ENCODE data around the gene NCOA7.
"Not testable (repeated sequence)": the region's sequence is repeated elsewhere in the genome, so short reads cannot be mapped to it uniquely, and the experiment has no call there.

The NCOA7 gene

DNA sequence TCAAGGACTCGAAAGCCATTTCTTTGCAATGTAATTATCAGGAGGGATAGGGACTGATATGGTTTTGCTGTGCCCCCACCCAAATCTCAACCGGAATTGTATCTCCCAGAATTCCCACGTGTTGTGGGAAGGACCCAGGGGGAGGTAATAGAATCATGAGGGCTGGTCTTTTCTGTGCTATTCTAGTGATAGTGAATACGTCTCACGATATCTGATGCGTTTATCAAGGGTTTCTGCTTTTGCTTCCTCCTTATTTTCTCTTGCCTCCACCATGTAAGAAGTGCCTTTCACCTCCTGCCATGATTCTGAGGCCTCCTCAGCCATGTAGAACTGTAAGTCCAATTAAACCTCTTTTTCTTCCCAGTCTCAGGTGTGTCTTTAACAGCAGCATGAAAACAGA is 160.0 kb downstream of the NCOA7 start:
- H3K36me3 ChIP-seq (ENCODE audit: insufficient read depth, low read depth, low read length); H3K27ac ChIP-seq (ENCODE audit: low read length); H3K27me3 ChIP-seq (ENCODE audit: insufficient read depth, low read length); H3K4me1 ChIP-seq (ENCODE audit: insufficient read depth, low read length); H3K9me3 ChIP-seq (ENCODE audit: insufficient read depth, low read depth, low read length); H3K9ac ChIP-seq (ENCODE audit: low read depth, low read length); H3K4me3 ChIP-seq (ENCODE audit: low read length): not testable (repeated sequence)

DNA sequence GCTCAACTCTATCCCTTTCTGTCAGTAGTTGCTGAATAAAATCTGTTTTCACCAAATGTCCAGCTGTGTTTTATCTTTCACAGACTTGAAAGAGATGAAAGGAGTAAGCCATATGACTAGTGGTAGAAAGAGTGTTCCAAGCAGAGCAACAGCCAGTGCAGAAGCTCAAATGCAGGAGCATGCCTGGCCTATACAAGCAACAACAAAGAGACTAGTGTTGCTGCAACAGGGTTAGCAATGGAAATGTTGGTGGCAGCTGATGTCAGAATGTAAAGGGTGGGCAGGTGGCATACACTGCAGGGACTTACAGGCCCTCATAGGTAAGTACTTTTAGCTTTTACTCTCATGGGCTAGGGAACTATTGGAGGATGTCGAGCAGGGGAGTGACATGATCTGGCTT is 160.6 kb downstream of the NCOA7 start:
- H3K36me3 ChIP-seq (ENCODE audit: insufficient read depth, low read depth, low read length) = no peaks in the 10 kb centered on the region
- no peak overlapping the region for H3K9ac ChIP-seq (ENCODE audit: low read depth, low read length)
- H3K27me3 ChIP-seq (ENCODE audit: insufficient read depth, low read length) = no peaks in the 10 kb centered on the region
- no peaks in the 10 kb centered on the region; the same call in 1 of the 2 replicates for H3K9me3 ChIP-seq (ENCODE audit: insufficient read depth, low read depth, low read length)
- no peak overlapping the region for H3K27ac ChIP-seq (ENCODE audit: low read length)
- no peak overlapping the region for H3K4me3 ChIP-seq (ENCODE audit: low read length)
- H3K4me1 ChIP-seq (ENCODE audit: insufficient read depth, low read length) = no peaks in the 10 kb centered on the region; the same call in 1 of the 2 replicates

DNA sequence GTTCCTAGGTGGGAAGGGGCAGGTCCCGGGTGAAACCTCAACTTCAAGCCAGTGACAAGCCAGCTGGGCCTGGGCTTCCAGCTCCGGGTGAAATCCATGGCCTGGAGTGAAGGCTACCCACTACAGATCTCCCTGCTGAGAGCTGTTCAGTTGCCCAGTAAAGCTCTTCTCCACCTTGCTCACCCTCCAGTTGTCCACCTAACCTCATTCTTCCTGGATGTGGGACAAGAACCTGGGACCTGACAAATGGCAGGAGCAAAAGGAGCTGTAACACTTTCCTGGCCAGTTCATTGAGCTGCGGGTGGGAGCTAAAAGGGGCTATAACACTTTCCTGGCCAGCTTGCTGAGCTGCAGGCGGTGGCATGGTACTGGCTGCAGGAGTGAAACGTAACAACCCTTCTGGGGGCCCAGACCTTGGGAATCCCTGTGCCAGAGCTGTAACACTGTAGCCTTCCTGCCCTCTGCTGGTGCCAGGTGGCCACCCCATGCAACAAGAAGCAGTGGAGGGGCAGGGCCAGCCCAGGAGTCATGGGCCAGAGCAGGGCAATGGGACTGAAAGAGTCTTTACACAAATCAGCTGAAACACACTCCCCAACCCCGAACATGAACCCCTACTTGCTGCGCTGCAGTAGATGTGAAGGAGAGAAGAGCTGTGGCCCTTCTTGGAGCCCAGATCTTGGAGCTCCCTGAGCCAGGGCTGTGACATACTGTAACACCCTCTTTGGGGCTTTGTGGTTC is 162.2 kb downstream of the NCOA7 start:
- no peak overlapping the region for H3K4me3 ChIP-seq (ENCODE audit: low read length)
- H3K9me3 ChIP-seq (ENCODE audit: insufficient read depth, low read depth, low read length) = no peaks in the 10 kb centered on the region; the same call in 1 of the 2 replicates
- H3K27ac ChIP-seq (ENCODE audit: low read length) = no peak overlapping the region
- no peaks in the 10 kb centered on the region for H3K27me3 ChIP-seq (ENCODE audit: insufficient read depth, low read length)
- H3K36me3 ChIP-seq (ENCODE audit: insufficient read depth, low read depth, low read length) = no peaks in the 10 kb centered on the region
- H3K9ac ChIP-seq (ENCODE audit: low read depth, low read length) = no peak overlapping the region
- H3K4me1 ChIP-seq (ENCODE audit: insufficient read depth, low read length) = peaks cover 4% of the 10 kb centered on the region; the same call in 1 of the 2 replicates

DNA sequence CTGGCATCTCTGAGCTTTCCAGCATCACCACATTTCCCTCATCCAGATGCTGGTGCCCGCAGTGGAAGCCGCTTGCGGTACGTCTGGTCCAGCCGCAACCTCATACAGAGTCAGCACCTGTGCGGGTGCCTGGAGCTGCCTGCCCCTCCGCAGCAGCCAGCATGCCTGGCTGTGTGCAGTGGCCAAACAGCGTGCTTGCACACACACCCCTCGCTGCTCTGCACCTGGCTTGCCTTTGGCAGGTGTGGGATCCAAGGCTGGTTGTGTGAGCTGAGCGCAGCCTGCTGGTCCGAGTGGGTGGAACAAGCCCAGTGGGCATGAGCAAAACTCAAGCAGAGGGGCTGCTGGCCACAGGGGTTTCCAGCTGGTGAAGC is 162.7 kb downstream of the NCOA7 start:
- no peaks in the 10 kb centered on the region for H3K36me3 ChIP-seq (ENCODE audit: insufficient read depth, low read depth, low read length)
- H3K4me1 ChIP-seq (ENCODE audit: insufficient read depth, low read length) = peaks cover 4% of the 10 kb centered on the region; the same call in 1 of the 2 replicates
- no peaks in the 10 kb centered on the region; the same call in 1 of the 2 replicates for H3K9me3 ChIP-seq (ENCODE audit: insufficient read depth, low read depth, low read length)
- no peak overlapping the region for H3K27ac ChIP-seq (ENCODE audit: low read length)
- no peaks in the 10 kb centered on the region for H3K27me3 ChIP-seq (ENCODE audit: insufficient read depth, low read length)
- no peak overlapping the region for H3K9ac ChIP-seq (ENCODE audit: low read depth, low read length)
- no peak overlapping the region for H3K4me3 ChIP-seq (ENCODE audit: low read length)

DNA sequence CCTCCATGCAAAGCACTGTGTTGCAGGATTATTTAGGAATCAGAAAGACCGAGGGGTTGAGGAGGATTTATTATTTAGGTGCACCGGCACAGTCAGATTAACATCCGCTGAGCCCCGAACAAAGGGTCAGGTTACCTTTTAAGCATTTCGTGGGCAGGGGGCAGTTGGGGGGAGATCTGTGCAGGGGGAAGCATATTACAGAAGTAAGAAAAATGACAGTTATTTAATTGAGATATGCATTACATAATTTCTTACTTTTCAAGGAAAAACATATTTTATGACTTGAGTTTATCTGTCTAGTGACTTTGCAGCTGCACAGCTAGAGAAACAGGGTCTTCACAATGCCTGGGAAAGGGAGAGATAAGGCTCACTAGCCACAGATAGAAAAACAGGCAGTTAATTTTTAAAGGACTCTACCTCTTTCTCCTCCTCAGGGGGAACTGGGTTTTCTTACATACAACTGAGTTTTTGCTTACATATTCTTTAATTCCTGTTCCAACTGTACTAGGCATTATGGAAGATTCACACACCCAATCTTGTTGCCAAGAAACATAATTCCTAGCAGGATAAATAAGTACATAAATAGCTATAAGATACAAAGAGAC is 164.1 kb downstream of the NCOA7 start:
- Histone ChIP-seq H3K36me3 (ENCODE audit: insufficient read depth, low read depth, low read length) (no peaks in the 10 kb centered on the region), H3K4me3 (ENCODE audit: low read length) (no peak overlapping the region), H3K9ac (ENCODE audit: low read depth, low read length) (no peak overlapping the region), H3K27ac (ENCODE audit: low read length) (no peak overlapping the region), H3K27me3 (ENCODE audit: insufficient read depth, low read length) (no peaks in the 10 kb centered on the region), H3K4me1 (ENCODE audit: insufficient read depth, low read length) (peaks cover 4% of the 10 kb centered on the region; the same call in 1 of the 2 replicates), H3K9me3 (ENCODE audit: insufficient read depth, low read depth, low read length) (no peaks in the 10 kb centered on the region; the same call in 1 of the 2 replicates)

DNA sequence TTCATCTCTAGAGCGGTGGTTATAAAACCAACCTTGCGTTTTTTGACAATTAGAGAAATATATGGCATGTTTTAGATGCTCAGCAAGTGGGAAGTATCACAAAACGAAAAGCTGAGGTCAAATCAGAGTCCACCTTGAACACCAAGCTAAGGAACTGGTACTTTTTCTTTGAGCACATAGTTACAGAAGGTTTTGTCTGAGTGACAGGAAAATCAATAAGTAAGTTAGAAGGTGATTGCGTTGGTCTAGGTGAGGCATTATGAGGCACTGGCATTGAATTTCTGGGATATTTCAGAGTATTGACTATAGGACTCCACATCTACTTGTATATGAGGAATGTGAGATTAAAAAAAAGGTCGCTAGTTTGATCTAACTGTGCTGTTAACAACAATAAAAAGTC is 165.2 kb downstream of the NCOA7 start:
- Histone ChIP-seq H3K4me1 (ENCODE audit: insufficient read depth, low read length) (peaks cover 4% of the 10 kb centered on the region; the same call in 1 of the 2 replicates), H3K4me3 (ENCODE audit: low read length) (peak overlapping the region; percentile 85), H3K27ac (ENCODE audit: low read length) (no peak overlapping the region), H3K9me3 (ENCODE audit: insufficient read depth, low read depth, low read length) (no peaks in the 10 kb centered on the region; the same call in 1 of the 2 replicates), H3K9ac (ENCODE audit: low read depth, low read length) (peak overlapping the region; percentile 2; the same call in 1 of the 2 replicates), H3K36me3 (ENCODE audit: insufficient read depth, low read depth, low read length) (no peaks in the 10 kb centered on the region), H3K27me3 (ENCODE audit: insufficient read depth, low read length) (no peaks in the 10 kb centered on the region)

DNA sequence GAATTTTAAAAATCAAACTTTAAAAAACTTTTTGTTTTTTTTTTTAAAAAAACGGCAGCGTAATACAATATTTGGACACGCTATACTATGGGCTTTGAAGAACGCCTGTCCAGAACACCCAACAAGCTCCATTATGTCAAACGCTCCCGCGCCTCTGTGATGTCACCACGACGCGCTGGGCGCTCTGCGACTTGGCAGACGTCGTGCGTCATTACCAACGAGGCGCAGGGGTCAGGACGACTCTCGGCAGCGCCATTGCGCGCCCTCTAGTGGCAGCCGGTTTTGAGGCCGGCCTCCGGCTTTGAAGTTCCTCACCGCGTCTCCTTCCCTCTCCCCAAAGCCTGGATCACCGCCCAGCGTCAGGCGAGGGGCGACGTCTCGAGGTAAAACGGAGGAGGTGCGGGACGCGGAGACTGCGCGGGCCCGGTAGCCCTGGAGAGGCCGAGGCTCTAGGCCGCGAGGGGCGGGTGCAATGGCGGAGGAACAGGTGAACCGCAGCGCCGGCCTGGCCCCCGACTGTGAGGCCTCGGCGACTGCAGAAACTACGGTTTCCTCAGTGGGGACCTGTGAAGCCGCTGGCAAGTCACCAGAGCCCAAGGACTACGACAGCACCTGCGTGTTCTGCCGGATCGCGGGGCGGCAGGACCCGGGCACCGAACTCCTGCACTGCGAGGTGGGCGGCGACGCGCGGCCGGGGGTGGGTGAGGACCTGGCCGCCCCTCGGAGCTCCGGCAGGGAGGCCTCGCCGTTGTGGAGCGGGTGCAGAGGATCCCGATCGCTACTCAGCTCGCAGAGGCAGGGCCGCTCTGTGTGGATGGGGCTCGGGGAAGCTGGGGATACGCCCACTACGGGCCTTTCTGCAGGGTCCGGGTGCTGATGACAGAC is 166.0 kb downstream of the NCOA7 start, which contains the start of gene HINT3:
HINT3 (plus strand) TSS at position 265 of the 885 bp plus-strand sequence; CDS start at position 473, 208 bp downstream.
- Histone ChIP-seq H3K9ac (ENCODE audit: low read depth, low read length) (peak within 1 kb of the TSS; percentile 86; the same call in 1 of the 2 replicates), H3K27me3 (ENCODE audit: insufficient read depth, low read length) (no peaks in the 10 kb centered on the region), H3K9me3 (ENCODE audit: insufficient read depth, low read depth, low read length) (no peaks in the 10 kb centered on the region; the same call in 1 of the 2 replicates), H3K4me1 (ENCODE audit: insufficient read depth, low read length) (peaks cover 4% of the 10 kb centered on the region; the same call in 1 of the 2 replicates), H3K4me3 (ENCODE audit: low read length) (peak within 1 kb of the TSS; percentile 85), H3K36me3 (ENCODE audit: insufficient read depth, low read depth, low read length) (no peaks in the 10 kb centered on the region), H3K27ac (ENCODE audit: low read length) (no peak within 1 kb of the TSS)

DNA sequence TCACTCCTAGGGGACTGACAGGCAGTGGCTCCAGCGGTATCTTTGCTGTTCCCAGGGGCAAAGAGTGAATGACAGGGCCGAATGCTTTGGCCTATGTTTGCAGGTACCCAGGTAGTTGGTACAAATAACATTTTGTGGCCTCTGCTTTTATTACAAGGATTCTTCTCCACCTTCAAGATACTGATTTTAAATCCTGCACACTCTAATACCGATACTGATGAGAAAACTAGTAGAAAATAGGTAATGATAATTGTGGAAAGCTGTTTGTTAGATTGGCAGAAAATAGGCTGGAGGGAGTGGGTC is 166.6 kb downstream of the NCOA7 start:
- Histone ChIP-seq H3K9ac (ENCODE audit: low read depth, low read length) (peak overlapping the region; percentile 86; the same call in 1 of the 2 replicates), H3K27me3 (ENCODE audit: insufficient read depth, low read length) (no peaks in the 10 kb centered on the region), H3K4me1 (ENCODE audit: insufficient read depth, low read length) (peaks cover 4% of the 10 kb centered on the region; the same call in 1 of the 2 replicates), H3K4me3 (ENCODE audit: low read length) (peak overlapping the region; percentile 85), H3K27ac (ENCODE audit: low read length) (no peak overlapping the region), H3K9me3 (ENCODE audit: insufficient read depth, low read depth, low read length) (no peaks in the 10 kb centered on the region; the same call in 1 of the 2 replicates), H3K36me3 (ENCODE audit: insufficient read depth, low read depth, low read length) (no peaks in the 10 kb centered on the region)

DNA sequence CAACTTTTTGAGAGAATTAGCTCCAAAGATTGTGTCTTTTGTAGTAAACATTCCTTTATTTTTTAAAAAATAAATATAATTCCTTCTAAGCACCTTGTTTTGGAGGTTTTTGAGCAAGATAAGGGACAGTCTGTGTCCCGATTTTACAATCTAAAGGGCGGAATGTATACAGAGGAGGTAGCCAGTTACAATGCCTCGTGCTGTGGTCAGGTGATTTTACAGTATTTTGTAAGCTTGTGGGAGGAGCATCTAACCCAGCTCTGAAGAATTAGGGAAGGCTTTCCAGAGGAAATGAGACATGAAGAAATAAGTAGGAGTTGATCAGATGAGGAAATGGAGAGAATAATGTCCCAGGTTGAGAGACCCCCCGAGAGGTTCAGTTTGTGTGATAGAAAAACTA is 167.1 kb downstream of the NCOA7 start:
- no peak overlapping the region for H3K27ac ChIP-seq (ENCODE audit: low read length)
- H3K9me3 ChIP-seq (ENCODE audit: insufficient read depth, low read depth, low read length) = no peaks in the 10 kb centered on the region; the same call in 1 of the 2 replicates
- H3K27me3 ChIP-seq (ENCODE audit: insufficient read depth, low read length) = no peaks in the 10 kb centered on the region
- H3K4me1 ChIP-seq (ENCODE audit: insufficient read depth, low read length) = peaks cover 4% of the 10 kb centered on the region; the same call in 1 of the 2 replicates
- peak overlapping the region; percentile 85 for H3K4me3 ChIP-seq (ENCODE audit: low read length)
- no peaks in the 10 kb centered on the region for H3K36me3 ChIP-seq (ENCODE audit: insufficient read depth, low read depth, low read length)
- H3K9ac ChIP-seq (ENCODE audit: low read depth, low read length) = no peak overlapping the region

DNA sequence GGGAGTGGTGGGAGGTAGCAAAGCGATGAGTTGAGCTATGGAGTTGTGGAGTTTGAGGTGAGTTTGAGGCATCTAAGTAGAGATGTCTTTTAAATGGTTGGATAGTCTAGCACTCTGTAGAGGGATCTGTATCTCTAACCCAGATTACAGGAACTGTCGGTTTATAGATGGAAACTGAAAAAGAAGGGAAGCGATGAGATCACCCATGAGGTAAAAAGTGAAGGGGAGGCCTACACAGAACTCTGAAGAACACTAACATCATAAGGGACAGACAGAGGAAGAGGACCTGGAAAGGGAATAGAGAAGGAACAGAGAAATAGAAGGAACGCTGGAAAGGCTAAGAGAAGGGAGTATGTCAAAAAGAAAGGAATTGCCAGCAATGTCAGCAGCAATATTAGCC is 168.3 kb downstream of the NCOA7 start:
- no peaks in the 10 kb centered on the region for H3K9me3 ChIP-seq (ENCODE audit: insufficient read depth, low read depth, low read length)
- H3K4me1 ChIP-seq (ENCODE audit: insufficient read depth, low read length) = peaks cover 4% of the 10 kb centered on the region; the same call in 1 of the 2 replicates
- no peak overlapping the region for H3K27ac ChIP-seq (ENCODE audit: low read length)
- no peaks in the 10 kb centered on the region for H3K36me3 ChIP-seq (ENCODE audit: insufficient read depth, low read depth, low read length)
- H3K9ac ChIP-seq (ENCODE audit: low read depth, low read length) = no peak overlapping the region
- no peak overlapping the region for H3K4me3 ChIP-seq (ENCODE audit: low read length)
- no peaks in the 10 kb centered on the region for H3K27me3 ChIP-seq (ENCODE audit: insufficient read depth, low read length)

DNA sequence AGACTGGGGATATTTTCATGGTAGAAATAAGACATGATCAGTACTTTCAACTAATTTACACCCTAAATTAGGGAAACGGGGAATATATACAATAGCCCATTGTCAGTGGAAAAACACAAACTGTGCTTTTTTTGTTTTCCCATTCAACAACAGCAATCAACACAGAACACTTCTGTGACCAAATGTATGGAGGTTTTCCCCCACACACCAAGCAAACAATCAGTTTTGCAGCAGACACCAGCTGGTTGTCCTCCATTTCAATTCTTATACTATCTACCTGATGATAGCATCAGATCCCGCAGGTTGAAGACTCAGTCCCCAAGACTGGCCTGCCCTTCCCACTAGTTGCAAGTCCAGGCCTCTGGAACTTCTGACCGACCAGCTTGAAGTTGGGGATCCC is 170.4 kb downstream of the NCOA7 start:
- H3K4me3 ChIP-seq (ENCODE audit: low read length) = no peak overlapping the region
- peaks cover 4% of the 10 kb centered on the region; the same call in 1 of the 2 replicates for H3K4me1 ChIP-seq (ENCODE audit: insufficient read depth, low read length)
- no peaks in the 10 kb centered on the region for H3K9me3 ChIP-seq (ENCODE audit: insufficient read depth, low read depth, low read length)
- no peaks in the 10 kb centered on the region for H3K36me3 ChIP-seq (ENCODE audit: insufficient read depth, low read depth, low read length)
- H3K27me3 ChIP-seq (ENCODE audit: insufficient read depth, low read length) = no peaks in the 10 kb centered on the region
- H3K27ac ChIP-seq (ENCODE audit: low read length) = no peak overlapping the region
- no peak overlapping the region for H3K9ac ChIP-seq (ENCODE audit: low read depth, low read length)
